ENCODE measurements around the gene MOB1A. TPM values are rescaled to one million over a fixed set of nuclear protein-coding genes. Genes with fewer than 3 reads are reported as not detected.

The MOB1A gene
- total and polyA plus RNA-seq, 2 of the 13 experiments (the other 11 are each of a cell fraction or from before 2014, with no cell fraction given): 48.2 to 139 TPM

Other genes with a start within 250 kb of the MOB1A start
- 6.8 TPM in 2 replicates for gene TET3, start 194.0 kb downstream of the MOB1A start, total RNA-seq (2016; rRNA removed; fragmentation: Illumina TruSeq; extraction: Trizol)
- 4.3 and 4.7 TPM in 2 replicates for gene TET3, start 194.0 kb downstream of the MOB1A start, polyA plus RNA-seq (2011; rRNA removed)
- 170 and 172 TPM in 2 replicates for gene BOLA3, start 31.0 kb downstream of the MOB1A start, total RNA-seq (2016; rRNA removed; fragmentation: Illumina TruSeq; extraction: Trizol)
- gene BOLA3, start 31.0 kb downstream of the MOB1A start, polyA plus RNA-seq (2011; rRNA removed): 59.1 and 89.7 TPM in 2 replicates
- 188 and 281 TPM in 2 replicates for gene MTHFD2, start 19.7 kb upstream of the MOB1A start, total RNA-seq (2016; rRNA removed; fragmentation: Illumina TruSeq; extraction: Trizol)
- gene MTHFD2, start 19.7 kb upstream of the MOB1A start, polyA plus RNA-seq (2011; rRNA removed): 197 and 269 TPM in 2 replicates
- gene SLC4A5, start 164.5 kb upstream of the MOB1A start, total RNA-seq (2016; rRNA removed; fragmentation: Illumina TruSeq; extraction: Trizol): 0.25 TPM in 1 of 2 replicates, not detected in the other
- 0.50 and 0.51 TPM in 2 replicates for gene SLC4A5, start 164.5 kb upstream of the MOB1A start, polyA plus RNA-seq (2011; rRNA removed)
- 109 and 122 TPM in 2 replicates for gene DCTN1, start 201.4 kb upstream of the MOB1A start, total RNA-seq (2016; rRNA removed; fragmentation: Illumina TruSeq; extraction: Trizol)
- gene DCTN1, start 201.4 kb upstream of the MOB1A start, polyA plus RNA-seq (2011; rRNA removed): 73.2 and 82.4 TPM in 2 replicates
- gene C2orf81, start 242.7 kb upstream of the MOB1A start, total RNA-seq (2016; rRNA removed; fragmentation: Illumina TruSeq; extraction: Trizol): 0.13 and 0.15 TPM in 2 replicates
- 0.05 and 0.17 TPM in 2 replicates for gene C2orf81, start 242.7 kb upstream of the MOB1A start, polyA plus RNA-seq (2011; rRNA removed)
- gene WDR54, start 242.9 kb upstream of the MOB1A start, total RNA-seq (2016; rRNA removed; fragmentation: Illumina TruSeq; extraction: Trizol): 1.3 and 2.0 TPM in 2 replicates
- gene WDR54, start 242.9 kb upstream of the MOB1A start, polyA plus RNA-seq (2011; rRNA removed): 12.4 and 17.3 TPM in 2 replicates